ENCODE measurements around the gene DEPDC1.
A peak's percentile ranks its signal among the peaks of the same experiment; 100 is the strongest.

DEPDC1 gene, protein sequence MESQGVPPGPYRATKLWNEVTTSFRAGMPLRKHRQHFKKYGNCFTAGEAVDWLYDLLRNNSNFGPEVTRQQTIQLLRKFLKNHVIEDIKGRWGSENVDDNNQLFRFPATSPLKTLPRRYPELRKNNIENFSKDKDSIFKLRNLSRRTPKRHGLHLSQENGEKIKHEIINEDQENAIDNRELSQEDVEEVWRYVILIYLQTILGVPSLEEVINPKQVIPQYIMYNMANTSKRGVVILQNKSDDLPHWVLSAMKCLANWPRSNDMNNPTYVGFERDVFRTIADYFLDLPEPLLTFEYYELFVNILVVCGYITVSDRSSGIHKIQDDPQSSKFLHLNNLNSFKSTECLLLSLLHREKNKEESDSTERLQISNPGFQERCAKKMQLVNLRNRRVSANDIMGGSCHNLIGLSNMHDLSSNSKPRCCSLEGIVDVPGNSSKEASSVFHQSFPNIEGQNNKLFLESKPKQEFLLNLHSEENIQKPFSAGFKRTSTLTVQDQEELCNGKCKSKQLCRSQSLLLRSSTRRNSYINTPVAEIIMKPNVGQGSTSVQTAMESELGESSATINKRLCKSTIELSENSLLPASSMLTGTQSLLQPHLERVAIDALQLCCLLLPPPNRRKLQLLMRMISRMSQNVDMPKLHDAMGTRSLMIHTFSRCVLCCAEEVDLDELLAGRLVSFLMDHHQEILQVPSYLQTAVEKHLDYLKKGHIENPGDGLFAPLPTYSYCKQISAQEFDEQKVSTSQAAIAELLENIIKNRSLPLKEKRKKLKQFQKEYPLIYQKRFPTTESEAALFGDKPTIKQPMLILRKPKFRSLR

DNA sequence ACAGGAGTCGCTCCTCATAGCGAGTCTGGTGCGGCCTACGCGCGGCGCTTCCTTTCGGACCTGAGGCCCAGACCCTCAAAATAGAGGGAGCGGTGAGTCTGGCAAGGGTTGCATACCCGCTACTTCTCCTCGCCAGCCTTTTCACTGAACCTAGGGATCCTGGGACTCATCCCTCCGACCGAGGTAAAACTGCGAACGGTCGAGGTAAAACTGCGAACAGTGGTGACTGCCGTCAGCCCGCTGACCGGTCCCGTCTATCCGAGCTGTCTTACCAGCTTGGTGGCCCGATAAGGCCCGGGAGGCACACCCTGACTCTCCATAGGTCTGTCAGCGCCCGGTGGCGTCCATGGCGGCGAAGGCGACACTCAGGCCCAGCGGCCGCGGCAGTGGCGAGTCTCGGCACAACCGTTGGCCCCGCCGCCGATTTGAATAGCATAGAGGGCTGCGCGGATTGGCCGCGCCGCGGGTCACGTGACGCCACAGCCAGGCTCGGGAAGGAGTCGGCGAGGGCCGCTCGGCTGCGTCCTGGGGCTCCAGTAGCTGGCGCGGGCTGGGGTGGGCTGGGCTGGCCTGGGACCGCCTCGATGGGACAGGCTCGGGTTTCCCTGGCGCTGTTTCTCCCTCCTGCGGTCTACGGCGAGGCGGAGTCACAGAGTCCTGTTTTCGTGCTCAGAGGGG, at the start of gene DEPDC1:
TSS of gene DEPDC1 (minus strand) at position 403 of the 678 bp plus-strand sequence. CDS start at position 320, 83 bp downstream.
- TF ChIP-seq JUND (IDR thresholded peaks at IDR 0.05; ENCODE audit: low read depth) = no peak
- peak; percentile 86 to 95 for DNase-seq (ENCODE audit: low read depth in 1 of 2, low spot score in 1 of 2)
- in situ Hi-C loops (cut with HindIII; ENCODE audit: low pct_unique_long_range_greater_than_20kb, low sequenced_read_pairs) = no loop called here

- DNase-seq (ENCODE audit: low read depth in 1 of 2, low spot score in 1 of 2) = no peak
- in situ Hi-C loops (cut with HindIII; ENCODE audit: low pct_unique_long_range_greater_than_20kb, low sequenced_read_pairs) = no loop called here
- TF ChIP-seq JUND (IDR thresholded peaks at IDR 0.05; ENCODE audit: low read depth) = no peak
These were observed 47.8 kb upstream of the DEPDC1 start for GRCh38 chr1:68544651-68545050.

DNA sequence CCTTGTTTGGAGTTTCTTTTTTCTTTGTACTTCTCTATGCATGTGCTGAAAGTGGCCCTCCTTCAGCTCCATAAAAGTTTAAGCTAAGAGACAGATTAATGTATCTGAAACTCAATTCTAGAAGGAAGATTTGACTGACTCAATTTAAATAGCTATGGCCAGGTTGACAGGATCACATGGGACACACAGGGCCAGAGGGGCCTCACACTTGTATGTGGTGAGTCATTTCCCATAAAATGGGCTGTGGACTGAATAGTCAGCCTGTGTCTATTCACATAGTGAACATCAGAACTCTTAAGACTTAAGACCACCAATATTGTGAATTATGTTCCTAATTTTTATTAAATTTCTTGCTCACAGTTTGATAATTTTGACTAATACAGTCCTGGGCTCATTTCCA, 45.7 kb upstream of the DEPDC1 start:
- no peak for TF ChIP-seq JUND (IDR thresholded peaks at IDR 0.05; ENCODE audit: low read depth)
- DNase-seq (ENCODE audit: low read depth in 1 of 2, low spot score in 1 of 2) = no peak
- in situ Hi-C loops (cut with HindIII; ENCODE audit: low pct_unique_long_range_greater_than_20kb, low sequenced_read_pairs) = no loop called here

- no peak for DNase-seq (ENCODE audit: low read depth in 1 of 2, low spot score in 1 of 2)
- TF ChIP-seq JUND (IDR thresholded peaks at IDR 0.05; ENCODE audit: low read depth) = no peak
- in situ Hi-C loops (cut with HindIII; ENCODE audit: low pct_unique_long_range_greater_than_20kb, low sequenced_read_pairs) = no loop called here
These were observed 42.1 kb upstream of the DEPDC1 start for GRCh38 chr1:68538941-68539340.

DNA sequence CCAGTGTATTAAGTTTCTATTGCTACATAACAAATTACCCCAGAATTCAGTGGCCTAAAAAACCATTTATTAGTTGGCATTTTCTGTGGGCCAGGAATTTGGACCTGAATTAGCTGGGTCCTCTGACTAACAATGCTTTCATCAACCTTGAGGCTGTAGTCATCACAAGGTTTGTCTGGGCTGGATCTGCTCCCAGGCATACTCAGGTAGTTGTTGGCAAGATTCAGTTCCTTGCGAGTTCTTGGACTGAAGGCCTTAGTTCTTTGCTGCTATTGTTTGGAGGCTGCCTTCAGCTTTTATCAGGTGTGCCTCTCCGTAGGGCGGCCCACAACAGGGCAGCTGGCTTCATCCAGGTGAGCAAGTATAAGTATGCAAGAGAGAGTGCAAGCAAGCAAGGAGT, 31.4 kb upstream of the DEPDC1 start:
- in situ Hi-C loops (cut with HindIII; ENCODE audit: low pct_unique_long_range_greater_than_20kb, low sequenced_read_pairs) = no loop called here
- DNase-seq (ENCODE audit: low read depth in 1 of 2, low spot score in 1 of 2) = no peak
- TF ChIP-seq JUND (IDR thresholded peaks at IDR 0.05; ENCODE audit: low read depth) = no peak

GRCh38 chr1:68525781-68526180, 28.9 kb upstream of the DEPDC1 start:
- peak; percentile 5 to 78 for DNase-seq (ENCODE audit: low read depth in 1 of 2, low spot score in 1 of 2)
- in situ Hi-C loops (cut with HindIII; ENCODE audit: low pct_unique_long_range_greater_than_20kb, low sequenced_read_pairs) = no loop called here

GRCh38 chr1:68521286-68521685, 24.4 kb upstream of the DEPDC1 start:
- TF ChIP-seq JUND (IDR thresholded peaks at IDR 0.05; ENCODE audit: low read depth) = no peak
- DNase-seq (ENCODE audit: low read depth in 1 of 2, low spot score in 1 of 2) = peak in 1 of 2 experiments; percentile 36
- in situ Hi-C loops (cut with HindIII; ENCODE audit: low pct_unique_long_range_greater_than_20kb, low sequenced_read_pairs) = no loop called here

More at GRCh38 chr1:68525781-68526180, 28.9 kb upstream of the DEPDC1 start:
- TF ChIP-seq JUND (IDR thresholded peaks at IDR 0.05; ENCODE audit: low read depth) = no peak

DNA sequence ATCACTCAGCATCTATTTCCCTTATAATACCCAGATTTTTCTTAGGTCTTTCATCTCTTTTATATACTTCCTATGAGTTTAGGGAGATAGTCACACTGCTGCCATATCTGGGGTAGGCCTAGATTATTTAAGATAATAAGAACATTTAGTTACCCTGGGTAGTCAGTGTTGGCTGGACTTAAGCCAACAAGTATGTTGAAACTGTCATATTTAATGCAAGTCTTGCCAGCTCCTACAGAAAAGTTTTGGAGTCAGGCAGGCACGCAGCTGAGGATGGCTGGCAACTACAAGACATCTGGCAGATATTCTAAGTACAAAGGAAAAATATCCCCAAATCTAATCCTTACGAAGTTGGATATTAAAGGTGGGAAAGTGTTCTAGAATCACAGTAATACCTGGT, 19.2 kb upstream of the DEPDC1 start:
- peak in 1 of 2 experiments; percentile 4 for DNase-seq (ENCODE audit: low read depth in 1 of 2, low spot score in 1 of 2)
- in situ Hi-C loops (cut with HindIII; ENCODE audit: low pct_unique_long_range_greater_than_20kb, low sequenced_read_pairs) = no loop called here
- TF ChIP-seq JUND (IDR thresholded peaks at IDR 0.05; ENCODE audit: low read depth) = no peak

GRCh38 chr1:68511254-68511653, 14.4 kb upstream of the DEPDC1 start:
- in situ Hi-C loops (cut with HindIII; ENCODE audit: low pct_unique_long_range_greater_than_20kb, low sequenced_read_pairs) = no loop called here
- TF ChIP-seq JUND (IDR thresholded peaks at IDR 0.05; ENCODE audit: low read depth) = no peak
- DNase-seq (ENCODE audit: low read depth in 1 of 2, low spot score in 1 of 2) = no peak

GRCh38 chr1:68506386-68506785, 9.5 kb upstream of the DEPDC1 start:
- in situ Hi-C loops (cut with HindIII; ENCODE audit: low pct_unique_long_range_greater_than_20kb, low sequenced_read_pairs) = no loop called here
- TF ChIP-seq JUND (IDR thresholded peaks at IDR 0.05; ENCODE audit: low read depth) = no peak

GRCh38 chr1:68503085-68503484, 6.2 kb upstream of the DEPDC1 start:
- TF ChIP-seq JUND (IDR thresholded peaks at IDR 0.05; ENCODE audit: low read depth) = no peak

More at GRCh38 chr1:68506386-68506785, 9.5 kb upstream of the DEPDC1 start:
- no peak for DNase-seq (ENCODE audit: low read depth in 1 of 2, low spot score in 1 of 2)

GRCh38 chr1:68497358-68497698, 446 bp upstream of the DEPDC1 start:
- TF ChIP-seq JUND (IDR thresholded peaks at IDR 0.05; ENCODE audit: low read depth) = no peak
- DNase-seq (ENCODE audit: low read depth in 1 of 2, low spot score in 1 of 2) = no peak
- in situ Hi-C loops (cut with HindIII; ENCODE audit: low pct_unique_long_range_greater_than_20kb, low sequenced_read_pairs) = no loop called here

More at GRCh38 chr1:68503085-68503484, 6.2 kb upstream of the DEPDC1 start:
- in situ Hi-C loops (cut with HindIII; ENCODE audit: low pct_unique_long_range_greater_than_20kb, low sequenced_read_pairs) = no loop called here
- no peak for DNase-seq (ENCODE audit: low read depth in 1 of 2, low spot score in 1 of 2)
